Upper lobe of left lung (tissue), 4 donors: Measurements from ENCODE around the gene MTHFD1L.

Experiments used
- EP300 ChIP-seq, 4 donors: sonication (generic); formaldehyde crosslinking; IDR thresholded peaks; one replicate each; pipeline ENCODE4 v1.5.1; 2017; ENCODE audit warnings: antibody characterized with exemption in 4 of 4, control low read depth in 2 of 4
- POLR2A ChIP-seq, 4 donors: fragments of 450-650 bp; IDR thresholded peaks; one replicate each; pipeline ENCODE4 v1.5.1; 2016 to 2017; ENCODE audit warnings: antibody characterized with exemption in 4 of 4, mild to moderate bottlenecking in 2 of 4
- POLR2AphosphoS5 ChIP-seq, 2 donors: sonication (generic); formaldehyde crosslinking; IDR thresholded peaks; one replicate each; pipeline ENCODE4 v1.5.1; 2017; ENCODE audit warnings: antibody characterized with exemption in 2 of 2
- TF ChIP-seq, protein P1 (sequence below), 6 experiments: fragments of 450-650 bp in 4 of 6; fragments of 200-600 bp in 2 of 6; sonication (generic) in 2 of 6; IDR thresholded peaks; one replicate each; pipeline ENCODE4 v1.5.1; 2016 to 2019; ENCODE audit warnings: antibody characterized with exemption in 6 of 6

DNA sequence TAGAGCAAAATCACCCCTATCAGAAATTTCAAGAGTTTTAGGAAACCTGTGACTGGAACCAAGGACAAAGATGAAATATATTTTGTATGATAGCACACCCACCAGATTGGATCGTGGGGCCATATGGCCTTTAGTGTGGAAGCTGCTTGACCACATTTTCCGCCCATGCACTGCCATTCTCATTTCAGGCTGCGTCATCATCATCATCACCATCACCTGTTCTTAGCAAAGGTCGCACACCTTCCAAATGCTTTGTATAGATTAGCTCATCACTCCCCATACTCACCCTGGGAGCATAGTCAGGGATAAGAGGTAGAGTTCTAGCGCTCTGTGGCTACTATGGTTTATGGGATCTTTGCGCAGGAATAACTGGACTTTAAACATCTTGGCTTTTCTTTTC lies 185.7 kb downstream of the MTHFD1L start:
- TF ChIP-seq, protein P1, sequence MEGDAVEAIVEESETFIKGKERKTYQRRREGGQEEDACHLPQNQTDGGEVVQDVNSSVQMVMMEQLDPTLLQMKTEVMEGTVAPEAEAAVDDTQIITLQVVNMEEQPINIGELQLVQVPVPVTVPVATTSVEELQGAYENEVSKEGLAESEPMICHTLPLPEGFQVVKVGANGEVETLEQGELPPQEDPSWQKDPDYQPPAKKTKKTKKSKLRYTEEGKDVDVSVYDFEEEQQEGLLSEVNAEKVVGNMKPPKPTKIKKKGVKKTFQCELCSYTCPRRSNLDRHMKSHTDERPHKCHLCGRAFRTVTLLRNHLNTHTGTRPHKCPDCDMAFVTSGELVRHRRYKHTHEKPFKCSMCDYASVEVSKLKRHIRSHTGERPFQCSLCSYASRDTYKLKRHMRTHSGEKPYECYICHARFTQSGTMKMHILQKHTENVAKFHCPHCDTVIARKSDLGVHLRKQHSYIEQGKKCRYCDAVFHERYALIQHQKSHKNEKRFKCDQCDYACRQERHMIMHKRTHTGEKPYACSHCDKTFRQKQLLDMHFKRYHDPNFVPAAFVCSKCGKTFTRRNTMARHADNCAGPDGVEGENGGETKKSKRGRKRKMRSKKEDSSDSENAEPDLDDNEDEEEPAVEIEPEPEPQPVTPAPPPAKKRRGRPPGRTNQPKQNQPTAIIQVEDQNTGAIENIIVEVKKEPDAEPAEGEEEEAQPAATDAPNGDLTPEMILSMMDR (IDR thresholded peaks at IDR 0.05): no peak
- no peak for TF ChIP-seq POLR2A (IDR thresholded peaks at IDR 0.05)
- no peak for TF ChIP-seq EP300 (IDR thresholded peaks at IDR 0.05)
- no peak for TF ChIP-seq POLR2AphosphoS5 (IDR thresholded peaks at IDR 0.05)
